GM18861 (cell line): ENCODE data around the gene USP27X.

Source experiments
- ATAC-seq: cut with Tn5 transposase; IDR thresholded peaks from one replicate; pipeline ENCODE4 v1.9.1; 2021; ENCODE audit not compliant: unreplicated experiment

Gene USP27X

GRCh38 chrX:49878834-49879655 is at the start of gene USP27X:
USP27X (plus strand) TSS chrX:49879484; CDS start chrX:49880308, 824 bp downstream.
- ATAC-seq, result peak; percentile 68

GRCh38 chrX:49838374-49838773 is 40.9 kb upstream of the USP27X start:
- ATAC-seq, result peak; percentile 63

GRCh38 chrX:49840679-49841078 is 38.6 kb upstream of the USP27X start:
- no peak for ATAC-seq

GRCh38 chrX:49842621-49843020 is 36.7 kb upstream of the USP27X start:
- ATAC-seq, result no peak

GRCh38 chrX:49844611-49845010 is 34.7 kb upstream of the USP27X start:
- no peak for ATAC-seq

GRCh38 chrX:49845701-49846403 is 33.4 kb upstream of the USP27X start:
- peak; percentile 49 for ATAC-seq

GRCh38 chrX:49846522-49846921 is 32.8 kb upstream of the USP27X start:
- no peak for ATAC-seq

GRCh38 chrX:49848275-49848674 is 31.0 kb upstream of the USP27X start:
- no peak for ATAC-seq

- no peak for ATAC-seq
Observed at GRCh38 chrX:49850028-49850427, 29.3 kb upstream of the USP27X start.

GRCh38 chrX:49853661-49854060 is 25.6 kb upstream of the USP27X start:
- no peak for ATAC-seq

GRCh38 chrX:49856819-49857218 is 22.5 kb upstream of the USP27X start:
- no peak for ATAC-seq

- ATAC-seq, result no peak
Observed at GRCh38 chrX:49858341-49858740, 20.9 kb upstream of the USP27X start.

GRCh38 chrX:49859491-49859890 is 19.8 kb upstream of the USP27X start:
- no peak for ATAC-seq

GRCh38 chrX:49860867-49861535 is 18.3 kb upstream of the USP27X start:
- ATAC-seq, result no peak

GRCh38 chrX:49862093-49862492 is 17.2 kb upstream of the USP27X start:
- no peak for ATAC-seq

GRCh38 chrX:49868739-49869138 is 10.5 kb upstream of the USP27X start:
- no peak for ATAC-seq

- no peak for ATAC-seq
Observed at GRCh38 chrX:49876750-49877149, 2.5 kb upstream of the USP27X start.

- ATAC-seq, result no peak
Observed at GRCh38 chrX:49877397-49878101, 1.7 kb upstream of the USP27X start.

GRCh38 chrX:49878128-49878833 is 1.0 kb upstream of the USP27X start:
- no peak for ATAC-seq

- no peak for ATAC-seq
Observed at GRCh38 chrX:49879656-49880277, 483 bp downstream of the USP27X start.
